Stimulated activated CD4-positive, alpha-beta T cell treated with anti-CD3 and anti-CD28 coated beads, Interleukin-12 subunit alpha, Interleukin-12 subunit beta, amount 100 ng/mL, for 48 hours (primary cell): ENCODE data around the gene COG2.
"Not testable (repeated sequence)": the region's sequence is repeated elsewhere in the genome, so short reads cannot be mapped to it uniquely, and the experiment has no call there.

Experiments
- DNase-seq, 3 donors: peaks; one replicate each; pipeline ENCODE4 v3.0.0-alpha.2; 2020; ENCODE audit warnings: low read depth in 2 of 3, low spot score in 1 of 3

COG2 gene

DNA sequence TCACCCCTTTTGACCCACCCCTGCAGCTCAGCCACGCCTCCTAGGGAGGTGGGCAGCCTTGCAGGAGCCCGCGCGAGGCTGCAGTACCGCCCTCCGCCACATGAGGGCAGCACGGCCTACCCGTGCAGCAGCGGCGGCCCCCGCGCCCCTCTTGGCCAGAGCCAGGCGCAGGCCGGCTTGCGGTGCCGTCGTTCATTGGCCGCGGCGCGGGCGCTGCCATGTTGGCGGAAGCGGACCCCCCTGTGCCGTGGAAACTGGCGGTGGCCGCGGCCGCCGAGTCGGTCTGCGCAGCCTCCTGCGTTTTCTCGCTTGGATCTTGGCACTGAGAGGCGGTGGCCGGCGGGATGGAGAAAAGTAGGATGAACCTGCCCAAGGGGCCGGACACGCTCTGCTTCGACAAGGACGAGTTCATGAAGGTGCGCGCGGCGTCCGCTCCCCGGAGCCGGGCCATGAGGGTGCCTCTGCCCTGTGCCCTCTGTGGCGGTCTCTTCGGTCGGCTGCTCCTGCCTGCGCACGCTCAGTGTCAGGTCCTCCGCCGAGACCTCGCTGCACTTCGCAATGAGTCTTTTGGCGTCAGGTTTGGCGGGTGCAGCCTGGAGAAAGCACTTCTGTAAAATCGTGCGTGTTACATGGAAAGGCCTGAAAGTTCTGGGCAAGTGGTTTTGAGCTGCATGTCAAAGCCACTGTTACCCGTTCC, at the start of gene COG2:
Gene COG2 (plus strand): TSS at position 219 of the 697 bp plus-strand sequence. CDS start 126 bp downstream, at position 345.
- DNase-seq = peak; percentile 91 to 98 (median 97)

DNA sequence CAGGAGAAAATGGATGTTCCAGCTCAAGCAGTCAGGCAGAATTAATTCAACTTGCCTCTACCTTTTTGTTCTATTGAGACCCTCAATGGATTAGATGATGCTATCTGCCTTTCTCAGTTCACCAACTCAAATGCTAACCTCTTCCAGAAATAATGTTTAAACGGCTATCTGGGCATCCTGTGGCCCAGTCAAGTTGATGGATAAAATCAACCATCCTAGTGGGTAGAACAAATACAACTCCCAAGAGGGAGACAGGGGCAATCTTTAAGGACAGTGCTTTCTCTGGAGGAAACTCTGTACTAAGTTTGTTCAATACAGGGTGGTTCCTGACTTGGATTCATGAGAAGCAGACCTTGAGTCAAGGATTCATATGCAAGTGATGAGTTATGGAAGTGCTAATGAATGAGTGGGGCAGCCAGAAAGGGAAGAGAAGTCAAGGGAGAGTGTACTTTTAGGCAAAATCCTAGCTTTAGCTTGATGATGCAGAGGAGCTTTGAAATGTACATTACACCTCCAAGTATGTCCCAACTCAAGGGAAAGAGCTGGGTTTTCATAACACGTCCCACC, 49.4 kb upstream of the COG2 start:
- DNase-seq = no peak

DNA sequence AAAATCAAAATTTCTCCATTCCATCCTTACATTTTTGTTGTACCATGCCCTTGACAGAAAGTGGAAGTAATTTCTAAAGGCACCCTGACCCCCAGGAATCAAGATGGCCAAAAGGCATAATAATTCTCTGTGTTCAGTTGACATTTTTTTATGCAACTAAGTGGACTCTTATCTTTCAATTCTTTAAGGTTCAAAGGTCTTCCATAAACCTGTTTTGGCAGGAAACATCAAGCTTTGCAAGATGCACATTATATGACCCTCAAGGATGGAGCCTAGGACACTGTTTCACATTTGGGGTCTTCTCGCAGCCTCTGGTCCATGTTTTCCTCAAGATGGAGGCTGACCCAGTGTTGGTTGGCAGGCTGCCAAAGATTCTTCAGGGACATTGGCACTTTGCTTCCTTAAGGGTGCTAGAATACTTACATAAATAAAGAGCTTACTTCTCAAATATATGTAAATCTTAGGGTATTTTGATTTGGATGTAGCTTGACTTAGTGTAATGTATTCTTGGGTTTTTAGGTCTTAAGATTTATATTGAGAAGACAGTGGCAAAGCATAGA, 48.0 kb upstream of the COG2 start:
- no peak for DNase-seq

- no peak for DNase-seq
Observed at GRCh38 chr1:230595181-230595580, 47.1 kb upstream of the COG2 start.

DNA sequence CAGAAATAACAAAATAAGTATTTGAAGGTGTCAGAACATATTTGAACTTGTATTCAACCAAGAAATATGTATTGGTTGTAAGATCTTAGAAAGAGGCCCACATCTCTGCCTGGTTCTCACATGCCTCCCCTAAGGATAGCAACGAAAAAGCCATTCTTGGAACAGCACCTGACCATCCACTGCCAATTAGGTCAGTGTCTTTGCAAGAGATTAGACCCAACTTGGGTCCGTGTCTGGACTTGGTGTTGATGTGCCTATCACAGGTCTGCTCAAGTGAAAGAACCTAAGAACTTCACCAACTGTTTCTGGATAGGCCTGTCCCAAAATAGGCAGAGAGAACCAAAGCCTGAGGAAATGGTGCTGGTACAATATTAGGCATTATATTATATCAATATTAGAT, 46.0 kb upstream of the COG2 start:
- DNase-seq = no peak

GRCh38 chr1:230598745-230599144, 43.5 kb upstream of the COG2 start:
- no peak for DNase-seq

- DNase-seq = no peak
Observed at GRCh38 chr1:230599926-230600656, 42.2 kb upstream of the COG2 start.

GRCh38 chr1:230600657-230601400, 41.5 kb upstream of the COG2 start:
- DNase-seq = not testable (repeated sequence)

DNA sequence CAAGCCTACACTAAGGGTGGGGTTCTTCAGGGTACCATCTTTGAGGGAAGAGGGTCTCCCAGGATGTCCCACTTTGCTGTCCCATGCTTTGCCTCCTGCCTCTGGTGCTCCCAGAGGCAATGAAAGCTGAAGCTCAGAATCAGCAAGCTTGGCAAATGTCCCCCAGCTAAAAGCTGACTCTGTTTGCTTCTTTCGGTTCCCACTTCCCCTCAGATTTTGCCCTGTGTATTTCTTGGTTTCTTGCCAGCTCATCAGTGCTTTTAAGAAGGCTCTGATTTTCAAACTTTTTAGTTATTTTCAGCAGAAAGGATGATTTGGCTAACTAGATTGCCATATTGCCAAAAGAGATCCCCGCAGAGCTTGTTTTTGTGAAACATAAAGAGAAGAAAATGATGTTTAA, 33.1 kb upstream of the COG2 start:
- DNase-seq = no peak

GRCh38 chr1:230610589-230610988, 31.7 kb upstream of the COG2 start:
- DNase-seq = no peak

- no peak for DNase-seq
Observed at GRCh38 chr1:230611128-230611877, 31.0 kb upstream of the COG2 start.

DNA sequence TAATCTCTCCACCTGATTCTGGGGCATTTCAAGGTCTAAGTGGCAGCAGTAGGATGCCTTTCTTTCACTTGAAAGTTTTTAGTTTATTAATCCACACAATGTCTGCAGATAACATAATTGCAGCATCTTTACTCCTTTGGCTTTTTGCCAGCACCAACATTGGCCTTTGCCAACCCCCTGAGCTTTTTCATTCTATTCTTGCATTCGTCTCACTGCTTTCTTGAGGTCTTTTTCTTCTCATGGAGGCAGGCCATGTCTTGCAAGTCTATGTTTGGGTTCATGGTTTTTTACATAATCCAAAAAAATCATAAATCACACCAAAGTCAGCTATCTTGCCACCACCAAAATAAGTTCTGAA, 30.4 kb upstream of the COG2 start:
- DNase-seq = no peak

DNA sequence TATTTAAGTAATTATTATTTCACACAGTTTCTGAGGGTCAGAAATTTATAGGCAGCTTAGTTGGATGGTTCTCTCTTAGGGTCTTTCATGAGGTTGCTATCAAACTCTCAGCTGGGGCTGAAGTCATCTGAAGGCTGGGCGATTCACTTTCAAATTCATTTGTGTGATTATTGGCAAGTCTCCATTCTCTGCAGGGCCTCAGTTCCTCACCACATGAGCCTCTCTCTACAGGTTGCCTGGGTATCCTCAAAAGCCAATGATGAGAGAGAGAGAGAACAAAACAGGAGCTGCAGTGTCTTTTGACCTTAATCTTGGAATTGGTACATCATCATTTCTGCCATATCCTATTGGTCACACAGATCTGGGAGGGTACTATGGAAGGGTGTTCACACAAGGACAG, 29.6 kb upstream of the COG2 start:
- no peak for DNase-seq

DNA sequence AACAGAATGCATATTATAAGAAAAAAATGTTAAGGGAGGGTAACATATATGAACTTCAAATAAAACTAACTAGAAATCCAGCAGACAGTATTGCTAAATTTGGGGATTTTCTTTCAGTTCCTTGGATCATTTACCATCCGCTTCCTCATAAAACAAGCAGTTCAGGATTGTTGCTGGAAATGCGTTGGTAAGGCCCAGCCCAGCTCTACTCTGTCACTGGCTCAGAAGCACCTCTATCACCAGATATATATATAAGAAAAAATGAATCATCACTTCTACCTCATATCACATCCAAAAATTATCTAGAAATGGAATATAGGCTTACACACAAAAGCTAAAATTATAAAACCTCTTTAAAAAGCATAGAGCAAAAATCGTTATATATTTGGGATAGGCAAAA, 28.2 kb upstream of the COG2 start:
- no peak for DNase-seq

GRCh38 chr1:230618537-230618936, 23.7 kb upstream of the COG2 start:
- DNase-seq = no peak

- DNase-seq = no peak
Observed at GRCh38 chr1:230620649-230621323, 21.5 kb upstream of the COG2 start.

DNA sequence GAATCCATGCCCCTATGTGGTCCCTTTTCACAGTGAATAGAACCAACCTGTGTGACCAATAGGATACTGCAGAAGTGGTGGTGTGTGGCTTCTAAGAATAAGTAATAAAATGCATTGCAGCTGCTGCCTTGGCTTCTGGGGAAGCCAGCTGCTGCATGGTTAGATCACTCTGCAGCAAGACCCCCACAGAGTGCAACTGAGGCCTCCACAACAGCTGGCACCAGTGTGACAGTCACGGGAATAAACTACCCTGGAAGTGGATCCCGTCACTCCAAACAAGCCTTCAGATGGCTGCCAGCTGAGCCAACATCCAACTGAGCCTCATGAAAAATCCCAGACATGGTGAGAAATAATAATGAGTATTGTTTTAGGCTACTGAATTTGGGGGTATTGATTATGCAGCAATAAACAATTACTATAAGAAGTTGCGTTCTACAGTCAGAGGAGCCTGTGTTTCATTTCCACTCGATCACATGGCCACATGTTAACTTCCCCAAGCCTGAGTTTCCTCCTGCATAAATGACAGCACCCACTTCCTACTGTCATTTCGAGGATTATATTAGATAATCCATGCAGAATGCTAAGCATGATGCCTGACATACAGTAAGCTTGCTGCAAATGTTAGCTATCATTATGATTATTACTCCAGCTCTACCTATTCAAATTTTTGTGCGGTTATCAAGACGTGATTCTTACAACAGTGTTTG, 20.8 kb upstream of the COG2 start:
- no peak for DNase-seq

- no peak for DNase-seq
Observed at GRCh38 chr1:230622151-230622550, 20.1 kb upstream of the COG2 start.

GRCh38 chr1:230624097-230624713, 18.1 kb upstream of the COG2 start:
- DNase-seq = no peak
